HUDEP-2 (cell line): ENCODE data around the gene MYLK.
A peak's percentile ranks its signal among the peaks of the same experiment; 100 is the strongest.

ENCODE experiments used
- DNase-seq, 76 experiments: peaks; one replicate each; lab custom pipeline; 2025; ENCODE audit not compliant: unreplicated experiment in 76 of 76; lab: John Stamatoyannopoulos, UW

The MYLK gene

GRCh38 chr3:123684209-123684608, 199.9 kb downstream of the MYLK start:
- no peak for DNase-seq

- DNase-seq, result no peak
Observed at GRCh38 chr3:123683505-123684154, 200.5 kb downstream of the MYLK start.

GRCh38 chr3:123682781-123683504, 201.2 kb downstream of the MYLK start:
- no peak for DNase-seq

GRCh38 chr3:123682302-123682701, 201.8 kb downstream of the MYLK start:
- no peak for DNase-seq

- no peak for DNase-seq
Observed at GRCh38 chr3:123679712-123680386, 204.3 kb downstream of the MYLK start.

- no peak for DNase-seq
Observed at GRCh38 chr3:123678108-123678511, 206.0 kb downstream of the MYLK start.

- DNase-seq, result no peak
Observed at GRCh38 chr3:123672429-123673146, 211.5 kb downstream of the MYLK start.

GRCh38 chr3:123670743-123671142, 213.4 kb downstream of the MYLK start:
- no peak for DNase-seq

GRCh38 chr3:123668906-123669305, 215.2 kb downstream of the MYLK start:
- DNase-seq, result no peak

- DNase-seq, result no peak
Observed at GRCh38 chr3:123667784-123668183, 216.3 kb downstream of the MYLK start.

GRCh38 chr3:123664753-123665152, 219.4 kb downstream of the MYLK start:
- no peak for DNase-seq

- no peak for DNase-seq
Observed at GRCh38 chr3:123663977-123664376, 220.2 kb downstream of the MYLK start.

GRCh38 chr3:123661973-123662372, 222.2 kb downstream of the MYLK start:
- DNase-seq, result no peak

GRCh38 chr3:123660900-123661299, 223.2 kb downstream of the MYLK start:
- no peak for DNase-seq

GRCh38 chr3:123660141-123660675, 223.9 kb downstream of the MYLK start:
- no peak for DNase-seq

- DNase-seq, result no peak
Observed at GRCh38 chr3:123658852-123659206, 225.3 kb downstream of the MYLK start.

- DNase-seq, result no peak
Observed at GRCh38 chr3:123658118-123658851, 225.8 kb downstream of the MYLK start.

GRCh38 chr3:123657568-123657967, 226.6 kb downstream of the MYLK start:
- no peak for DNase-seq

GRCh38 chr3:123657111-123657510, 227.0 kb downstream of the MYLK start:
- no peak for DNase-seq

GRCh38 chr3:123656691-123657090, 227.4 kb downstream of the MYLK start:
- DNase-seq, result peak in 9 of 76 experiments; percentile 0 to 35 (median 3)
